Measurements from ENCODE around the gene NPDC1.
"Not testable (repeated sequence)": the region's sequence is repeated elsewhere in the genome, so short reads cannot be mapped to it uniquely, and the experiment has no call there.

Gene NPDC1

GRCh38 chr9:137009217-137009616, 36.8 kb downstream of the NPDC1 start:
- peaks cover 22% of the 10 kb centered on the region for H3K36me3 ChIP-seq (ENCODE audit: insufficient read depth, low read length)

GRCh38 chr9:137008312-137008711, 37.7 kb downstream of the NPDC1 start:
- no peaks in the 10 kb centered on the region for H3K4me1 ChIP-seq (ENCODE audit: insufficient read depth, low read length)
- no peaks in the 10 kb centered on the region for H3K27me3 ChIP-seq (ENCODE audit: insufficient read depth, low read length)
- H3K9me3 ChIP-seq (ENCODE audit: low read length): no peaks in the 10 kb centered on the region
- peaks cover 14% of the 10 kb centered on the region for H3K36me3 ChIP-seq (ENCODE audit: insufficient read depth, low read length)
- H3K4me3 ChIP-seq (ENCODE audit: low read length): no peak overlapping the region
- no peak overlapping the region for H2AFZ ChIP-seq (ENCODE audit: low read depth, low read length)

More at GRCh38 chr9:137009217-137009616, 36.8 kb downstream of the NPDC1 start:
- Histone ChIP-seq H3K4me3 (ENCODE audit: low read length) (no peak overlapping the region), H2AFZ (ENCODE audit: low read depth, low read length) (no peak overlapping the region), H3K4me1 (ENCODE audit: insufficient read depth, low read length) (no peaks in the 10 kb centered on the region), H3K9me3 (ENCODE audit: low read length) (no peaks in the 10 kb centered on the region), H3K27me3 (ENCODE audit: insufficient read depth, low read length) (no peaks in the 10 kb centered on the region)

- no peaks in the 10 kb centered on the region for H3K27me3 ChIP-seq (ENCODE audit: insufficient read depth, low read length)
- no peaks in the 10 kb centered on the region for H3K4me1 ChIP-seq (ENCODE audit: insufficient read depth, low read length)
- peaks cover 12% of the 10 kb centered on the region for H3K36me3 ChIP-seq (ENCODE audit: insufficient read depth, low read length)
- H3K4me3 ChIP-seq (ENCODE audit: low read length): no peak overlapping the region
- H3K9me3 ChIP-seq (ENCODE audit: low read length): no peaks in the 10 kb centered on the region
- H2AFZ ChIP-seq (ENCODE audit: low read depth, low read length): no peak overlapping the region
These were observed 38.1 kb downstream of the NPDC1 start for GRCh38 chr9:137007816-137008270.

- Histone ChIP-seq H3K27me3 (ENCODE audit: insufficient read depth, low read length) (no peaks in the 10 kb centered on the region), H3K9me3 (ENCODE audit: low read length) (no peaks in the 10 kb centered on the region), H2AFZ (ENCODE audit: low read depth, low read length) (no peak overlapping the region), H3K36me3 (ENCODE audit: insufficient read depth, low read length) (peaks cover 8% of the 10 kb centered on the region), H3K4me1 (ENCODE audit: insufficient read depth, low read length) (no peaks in the 10 kb centered on the region), H3K4me3 (ENCODE audit: low read length) (no peak overlapping the region)
These were observed 38.7 kb downstream of the NPDC1 start for GRCh38 chr9:137007108-137007815.

GRCh38 chr9:137006116-137007003, 39.6 kb downstream of the NPDC1 start:
- Histone ChIP-seq H3K4me3 (ENCODE audit: low read length) (no peak overlapping the region), H3K9me3 (ENCODE audit: low read length) (no peaks in the 10 kb centered on the region), H2AFZ (ENCODE audit: low read depth, low read length) (no peak overlapping the region), H3K36me3 (ENCODE audit: insufficient read depth, low read length) (peaks cover 3% of the 10 kb centered on the region), H3K4me1 (ENCODE audit: insufficient read depth, low read length) (no peaks in the 10 kb centered on the region), H3K27me3 (ENCODE audit: insufficient read depth, low read length) (no peaks in the 10 kb centered on the region)

- H3K4me1 ChIP-seq (ENCODE audit: insufficient read depth, low read length); H3K27me3 ChIP-seq (ENCODE audit: insufficient read depth, low read length); H3K36me3 ChIP-seq (ENCODE audit: insufficient read depth, low read length); H2AFZ ChIP-seq (ENCODE audit: low read depth, low read length); H3K4me3 ChIP-seq (ENCODE audit: low read length); H3K9me3 ChIP-seq (ENCODE audit: low read length): not testable (repeated sequence)
These were observed 41.7 kb downstream of the NPDC1 start for GRCh38 chr9:137004285-137004684.

- no peaks in the 10 kb centered on the region for H3K4me1 ChIP-seq (ENCODE audit: insufficient read depth, low read length)
- no peaks in the 10 kb centered on the region for H3K36me3 ChIP-seq (ENCODE audit: insufficient read depth, low read length)
- no peak overlapping the region for H3K4me3 ChIP-seq (ENCODE audit: low read length)
- H2AFZ ChIP-seq (ENCODE audit: low read depth, low read length): no peak overlapping the region
- H3K27me3 ChIP-seq (ENCODE audit: insufficient read depth, low read length): no peaks in the 10 kb centered on the region
- no peaks in the 10 kb centered on the region for H3K9me3 ChIP-seq (ENCODE audit: low read length)
These were observed 43.3 kb downstream of the NPDC1 start for GRCh38 chr9:137002646-137003041.

- H3K4me1 ChIP-seq (ENCODE audit: insufficient read depth, low read length): no peaks in the 10 kb centered on the region
These were observed 43.9 kb downstream of the NPDC1 start for GRCh38 chr9:137001857-137002645.

GRCh38 chr9:137000177-137000930, 45.6 kb downstream of the NPDC1 start:
- Histone ChIP-seq H3K9me3 (ENCODE audit: low read length) (no peaks in the 10 kb centered on the region), H3K36me3 (ENCODE audit: insufficient read depth, low read length) (no peaks in the 10 kb centered on the region), H3K4me3 (ENCODE audit: low read length) (no peak overlapping the region), H3K27me3 (ENCODE audit: insufficient read depth, low read length) (no peaks in the 10 kb centered on the region), H2AFZ (ENCODE audit: low read depth, low read length) (no peak overlapping the region), H3K4me1 (ENCODE audit: insufficient read depth, low read length) (no peaks in the 10 kb centered on the region)

More at GRCh38 chr9:137001857-137002645, 43.9 kb downstream of the NPDC1 start:
- no peaks in the 10 kb centered on the region for H3K36me3 ChIP-seq (ENCODE audit: insufficient read depth, low read length)
- no peaks in the 10 kb centered on the region for H3K9me3 ChIP-seq (ENCODE audit: low read length)
- no peaks in the 10 kb centered on the region for H3K27me3 ChIP-seq (ENCODE audit: insufficient read depth, low read length)
- H2AFZ ChIP-seq (ENCODE audit: low read depth, low read length): no peak overlapping the region
- no peak overlapping the region for H3K4me3 ChIP-seq (ENCODE audit: low read length)

- H3K4me1 ChIP-seq (ENCODE audit: insufficient read depth, low read length): peaks cover 5% of the 10 kb centered on the region
- H2AFZ ChIP-seq (ENCODE audit: low read depth, low read length): no peak overlapping the region
- H3K9me3 ChIP-seq (ENCODE audit: low read length): no peaks in the 10 kb centered on the region
- H3K4me3 ChIP-seq (ENCODE audit: low read length): no peak overlapping the region
- H3K27me3 ChIP-seq (ENCODE audit: insufficient read depth, low read length): no peaks in the 10 kb centered on the region
- H3K36me3 ChIP-seq (ENCODE audit: insufficient read depth, low read length): peaks cover 12% of the 10 kb centered on the region
These were observed 48.1 kb downstream of the NPDC1 start for GRCh38 chr9:136997830-136998234.

- Histone ChIP-seq H3K27me3 (ENCODE audit: insufficient read depth, low read length) (no peaks in the 10 kb centered on the region), H3K9me3 (ENCODE audit: low read length) (no peaks in the 10 kb centered on the region), H3K4me1 (ENCODE audit: insufficient read depth, low read length) (peaks cover 7% of the 10 kb centered on the region), H3K4me3 (ENCODE audit: low read length) (no peak overlapping the region), H2AFZ (ENCODE audit: low read depth, low read length) (no peak overlapping the region), H3K36me3 (ENCODE audit: insufficient read depth, low read length) (peaks cover 12% of the 10 kb centered on the region)
These were observed 48.6 kb downstream of the NPDC1 start for GRCh38 chr9:136997371-136997770.

Data from neuron (in vitro differentiated cells).